ENCODE results near the gene FHIT.

- no peak for TF ChIP-seq CTCF (IDR thresholded peaks at IDR 0.05; ENCODE audit: insufficient read depth, low read length, poor library complexity, severe bottlenecking)
- no peak for TF ChIP-seq EZH2phosphoT487 (conservative IDR thresholded peaks at IDR 0.05; ENCODE audit: low read length)
These were observed 476.6 kb downstream of the FHIT start for GRCh38 chr3:60774617-60775016.
